GM19468 (cell line): ENCODE results near the gene PGAP3.

Experiments used
- ATAC-seq: cut with Tn5 transposase; IDR thresholded peaks from one replicate; pipeline ENCODE4 v1.9.1; 2021; ENCODE audit warnings: mild to moderate bottlenecking, moderate library complexity, moderate number of reproducible peaks; ENCODE audit not compliant: unreplicated experiment; ENCODE audit errors: extremely low read depth

The PGAP3 gene

GRCh38 chr17:39641883-39642282 is 46.0 kb downstream of the PGAP3 start:
- no peak for ATAC-seq

GRCh38 chr17:39641097-39641496 is 46.8 kb downstream of the PGAP3 start:
- ATAC-seq = no peak

DNA sequence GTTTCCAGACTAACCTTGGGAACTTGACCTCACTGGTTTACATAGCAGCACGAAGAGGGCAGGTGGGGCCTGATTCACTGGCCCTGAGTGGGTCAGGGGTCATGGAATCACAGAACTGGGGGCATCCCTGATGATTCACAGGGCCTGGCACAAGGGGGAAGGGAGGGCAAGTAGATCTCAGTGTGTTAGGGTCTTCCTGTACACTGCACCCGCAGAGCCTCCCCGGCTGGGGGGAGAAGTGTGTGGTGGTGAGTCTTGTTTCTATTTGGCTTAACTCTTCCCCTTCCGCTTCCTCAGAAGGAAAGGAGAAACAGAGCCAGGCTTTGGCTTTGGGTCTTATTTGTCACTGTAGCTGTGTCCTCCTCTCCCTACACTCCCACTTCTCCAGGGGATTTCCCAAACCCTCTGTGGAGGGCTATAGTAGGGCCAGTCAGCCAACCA is 47.2 kb downstream of the PGAP3 start:
- ATAC-seq = no peak

- ATAC-seq = no peak
Observed at GRCh38 chr17:39639566-39640458, 48.0 kb downstream of the PGAP3 start.

DNA sequence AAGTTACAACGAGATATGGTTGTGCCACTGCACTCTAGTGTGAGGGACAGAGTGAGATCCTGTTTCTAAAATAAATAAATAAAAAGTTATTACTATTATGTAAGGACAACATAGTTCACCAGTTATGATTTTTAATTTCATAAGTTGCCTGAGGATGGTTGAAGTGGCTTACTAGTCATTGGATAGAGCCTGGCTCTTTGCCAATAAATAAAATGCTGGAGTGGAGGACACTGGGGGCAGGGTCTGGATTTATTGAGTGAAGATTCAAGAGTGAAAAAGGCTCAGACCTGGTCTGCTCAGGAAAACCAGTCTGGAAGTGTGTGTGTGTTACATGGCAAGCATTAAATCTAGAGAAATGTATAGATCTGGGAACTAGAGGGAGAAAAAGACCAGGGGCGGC is 48.8 kb downstream of the PGAP3 start:
- ATAC-seq = no peak

GRCh38 chr17:39638317-39638716 is 49.5 kb downstream of the PGAP3 start:
- ATAC-seq = no peak

GRCh38 chr17:39636927-39637736 is 50.7 kb downstream of the PGAP3 start, which contains the start of gene STARD3:
STARD3 (plus strand) TSS chr17:39637144; CDS start chr17:39653532, 16,388 bp downstream.
- peak; percentile 55 for ATAC-seq

DNA sequence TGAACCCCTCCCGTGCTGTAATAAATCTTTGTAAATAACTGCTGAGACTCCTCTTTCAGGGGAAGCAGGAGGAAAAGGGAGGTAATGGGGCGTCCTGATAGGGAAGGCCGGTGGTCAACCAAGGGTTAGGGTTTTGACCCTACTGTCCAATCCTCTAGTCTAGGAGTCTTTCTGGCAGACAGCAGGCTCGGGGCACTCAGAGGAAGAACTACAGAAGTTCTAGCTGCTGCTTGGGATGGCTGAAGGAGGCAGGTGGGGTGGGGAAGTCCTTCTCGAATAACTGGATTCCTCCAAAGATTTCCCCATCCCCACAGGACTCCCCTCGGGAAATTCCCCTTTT is 51.3 kb downstream of the PGAP3 start:
- no peak for ATAC-seq

DNA sequence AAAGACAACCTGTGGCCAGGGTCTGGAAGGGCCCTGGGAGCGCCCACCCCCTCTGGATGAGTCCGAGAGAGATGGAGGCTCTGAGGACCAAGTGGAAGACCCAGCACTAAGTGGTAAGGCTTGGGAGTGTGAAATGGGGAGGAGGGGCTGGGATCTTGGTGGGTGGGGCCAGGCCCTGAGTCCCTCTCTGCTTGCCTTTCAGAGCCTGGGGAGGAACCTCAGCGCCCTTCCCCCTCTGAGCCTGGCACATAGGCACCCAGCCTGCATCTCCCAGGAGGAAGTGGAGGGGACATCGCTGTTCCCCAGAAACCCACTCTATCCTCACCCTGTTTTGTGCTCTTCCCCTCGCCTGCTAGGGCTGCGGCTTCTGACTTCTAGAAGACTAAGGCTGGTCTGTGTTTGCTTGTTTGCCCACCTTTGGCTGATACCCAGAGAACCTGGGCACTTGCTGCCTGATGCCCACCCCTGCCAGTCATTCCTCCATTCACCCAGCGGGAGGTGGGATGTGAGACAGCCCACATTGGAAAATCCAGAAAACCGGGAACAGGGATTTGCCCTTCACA is 52.2 kb downstream of the PGAP3 start:
- no peak for ATAC-seq

GRCh38 chr17:39634384-39634871 is 53.4 kb downstream of the PGAP3 start:
- no peak for ATAC-seq

- ATAC-seq = no peak
Observed at GRCh38 chr17:39633570-39634183, 54.2 kb downstream of the PGAP3 start.

GRCh38 chr17:39632153-39632941 is 55.5 kb downstream of the PGAP3 start:
- ATAC-seq = no peak

GRCh38 chr17:39631403-39631802 is 56.5 kb downstream of the PGAP3 start:
- no peak for ATAC-seq

GRCh38 chr17:39629898-39630297 is 58.0 kb downstream of the PGAP3 start:
- no peak for ATAC-seq

- ATAC-seq = no peak
Observed at GRCh38 chr17:39629494-39629880, 58.4 kb downstream of the PGAP3 start.

- ATAC-seq = no peak
Observed at GRCh38 chr17:39628655-39629493, 59.0 kb downstream of the PGAP3 start.

DNA sequence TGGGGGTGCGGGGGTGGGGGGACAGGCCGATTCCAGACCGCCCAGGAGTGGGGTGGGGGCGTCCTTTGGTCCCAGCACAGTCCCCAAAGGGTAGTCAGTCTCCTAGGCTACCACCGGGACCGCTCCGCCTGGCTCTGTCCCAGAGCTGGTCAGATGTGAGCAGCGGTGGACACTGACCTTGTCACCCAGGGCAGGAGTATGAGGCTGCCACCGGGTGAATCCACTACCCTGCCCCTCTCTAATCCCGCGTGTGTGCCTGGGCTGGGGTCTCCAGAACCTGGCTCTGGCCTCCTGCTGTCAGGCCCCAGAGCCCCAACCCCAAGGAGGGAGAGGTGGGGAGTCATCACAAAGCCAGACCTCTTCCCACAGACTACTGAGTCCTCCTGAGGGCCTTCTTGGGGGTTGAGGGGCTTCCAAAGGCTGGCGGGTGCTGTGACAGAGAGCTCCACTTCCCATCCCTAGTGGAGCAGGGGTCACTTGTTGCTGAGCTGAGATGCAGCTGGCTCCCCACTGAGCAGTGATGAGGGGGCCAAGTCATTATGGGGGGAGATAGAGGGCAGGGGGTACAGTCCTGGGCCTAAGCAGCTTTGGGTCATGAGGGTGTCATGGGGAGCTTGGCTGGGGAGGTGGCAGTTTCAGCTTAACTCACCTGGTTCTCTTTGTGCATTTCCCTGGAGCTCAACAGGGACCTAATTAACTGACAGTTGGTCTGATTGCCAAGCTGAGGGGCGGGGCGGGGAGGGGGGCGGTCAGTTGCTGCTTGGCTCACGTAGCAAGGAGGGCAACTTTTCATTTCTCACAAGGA is 59.9 kb downstream of the PGAP3 start:
- no peak for ATAC-seq
